ENCODE results near the gene EFNA3. TPM values are rescaled to one million over a fixed set of nuclear protein-coding genes. Genes with fewer than 3 reads are reported as not detected.
"Not testable (repeated sequence)": the region's sequence is repeated elsewhere in the genome, so short reads cannot be mapped to it uniquely, and the experiment has no call there.

Gene EFNA3
- polyA plus RNA-seq, 4 donors = 2.0 to 7.0 (median 5.4) TPM

DNA sequence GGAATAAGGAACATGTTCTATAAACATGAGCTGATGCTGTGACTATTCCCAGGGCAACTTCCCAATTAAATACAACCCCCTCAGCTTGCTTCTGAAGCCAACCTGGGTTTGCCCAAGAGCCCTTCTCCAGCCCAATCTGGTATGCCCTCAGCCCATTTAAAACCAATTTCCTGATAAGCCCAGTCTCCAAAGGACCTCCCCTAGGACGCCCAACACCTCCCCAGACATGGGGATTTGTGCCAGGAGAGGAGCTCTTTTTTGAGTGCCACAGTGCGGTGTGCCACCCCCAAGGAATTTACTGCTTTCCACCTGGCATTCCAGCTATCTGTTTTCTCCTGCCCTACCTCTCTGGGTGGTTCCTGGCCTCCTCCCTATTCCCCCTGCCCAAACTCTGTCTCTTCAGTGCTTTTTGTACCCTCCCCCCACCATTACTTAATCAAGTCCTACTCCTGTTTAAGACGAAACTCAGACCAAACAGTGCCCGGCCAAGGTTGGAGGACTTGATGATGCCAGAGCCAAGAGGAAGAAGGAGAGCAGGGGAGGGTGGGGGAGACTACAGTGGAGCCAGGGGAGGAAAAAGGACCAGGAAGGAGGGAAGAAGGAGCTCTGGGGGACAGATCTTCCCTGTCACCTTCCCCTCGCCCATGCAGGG lies 37.6 kb downstream of the EFNA3 start:
- no peaks in the 10 kb centered on the region for H3K9me3 ChIP-seq (ENCODE audit: control insufficient read depth in 2 of 2, insufficient read depth in 1 of 2, low read depth in 1 of 2, low read length in 1 of 2)
- H3K36me3 ChIP-seq (ENCODE audit: control insufficient read depth in 3 of 3, insufficient read depth in 2 of 3, low read depth in 1 of 3, low read length in 3 of 3) = no peaks in the 10 kb centered on the region
- H3K4me1 ChIP-seq (ENCODE audit: control insufficient read depth in 3 of 3, insufficient read depth in 2 of 3, low read depth in 1 of 3, low read length in 2 of 3) = peaks cover 0 to 15% (median 5%) of the 10 kb centered on the region in 3 donors
- H3K27me3 ChIP-seq (ENCODE audit: control insufficient read depth in 3 of 3, insufficient read depth in 3 of 3, low read length in 3 of 3) = no peaks in the 10 kb centered on the region
- no peak overlapping the region for H3K27ac ChIP-seq (ENCODE audit: low read depth in 1 of 3, low read length in 2 of 3)
- DNase-seq = no peak
- no peak for FAIRE-seq
- WGBS, 3 donors = 34 to 71% (median 57%) methylated on average over 5 of the region's 5 CpGs
- no peak overlapping the region for H3K4me3 ChIP-seq (ENCODE audit: low read depth in 1 of 3, low read length in 3 of 3)

DNA sequence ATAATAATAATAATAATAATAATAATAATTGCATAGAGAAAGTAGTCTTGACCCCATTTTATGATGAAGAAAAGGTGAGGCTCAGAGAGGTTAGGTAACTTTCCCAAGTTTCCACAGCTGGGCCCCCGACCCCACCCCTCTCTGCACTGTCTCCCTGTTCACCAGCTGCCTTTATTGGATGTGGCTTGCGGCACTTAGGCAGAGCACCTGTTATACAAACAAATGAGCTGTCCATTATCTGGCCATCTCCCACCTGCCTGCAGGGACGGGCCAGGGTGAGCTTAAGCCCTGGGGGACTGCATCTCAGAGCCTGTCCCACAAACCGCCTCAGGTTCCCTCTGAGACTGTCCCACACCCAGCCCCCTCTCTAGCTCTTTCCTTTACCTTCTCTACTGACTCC lies 39.0 kb downstream of the EFNA3 start:
- DNase-seq (peak; percentile 15 to 30), FAIRE-seq (no peak)
- H3K4me1 ChIP-seq (ENCODE audit: control insufficient read depth in 3 of 3, insufficient read depth in 2 of 3, low read depth in 1 of 3, low read length in 2 of 3) = peaks cover 0 to 10% (median 5%) of the 10 kb centered on the region in 3 donors
- no peak overlapping the region for H3K4me3 ChIP-seq (ENCODE audit: low read depth in 1 of 3, low read length in 3 of 3)
- no peaks in the 10 kb centered on the region for H3K9me3 ChIP-seq (ENCODE audit: control insufficient read depth in 2 of 2, insufficient read depth in 1 of 2, low read depth in 1 of 2, low read length in 1 of 2)
- H3K27me3 ChIP-seq (ENCODE audit: control insufficient read depth in 3 of 3, insufficient read depth in 3 of 3, low read length in 3 of 3) = no peaks in the 10 kb centered on the region
- no peaks in the 10 kb centered on the region for H3K36me3 ChIP-seq (ENCODE audit: control insufficient read depth in 3 of 3, insufficient read depth in 2 of 3, low read depth in 1 of 3, low read length in 3 of 3)
- H3K27ac ChIP-seq (ENCODE audit: low read depth in 1 of 3, low read length in 2 of 3) = no peak overlapping the region
- WGBS, 3 donors = 22 to 49% (median 28%) methylated on average over 4 of the region's 4 CpGs

GRCh38 chr1:155118090-155118489 lies 39.5 kb downstream of the EFNA3 start:
- WGBS, 3 donors = 76 to 86% (median 85%) methylated on average over 7 of the region's 7 CpGs
- not testable (repeated sequence) for H3K27ac ChIP-seq (ENCODE audit: low read depth in 1 of 3, low read length in 2 of 3); DNase-seq; H3K4me3 ChIP-seq (ENCODE audit: low read depth in 1 of 3, low read length in 3 of 3); H3K27me3 ChIP-seq (ENCODE audit: control insufficient read depth in 3 of 3, insufficient read depth in 3 of 3, low read length in 3 of 3); H3K9me3 ChIP-seq (ENCODE audit: control insufficient read depth in 2 of 2, insufficient read depth in 1 of 2, low read depth in 1 of 2, low read length in 1 of 2); FAIRE-seq; H3K36me3 ChIP-seq (ENCODE audit: control insufficient read depth in 3 of 3, insufficient read depth in 2 of 3, low read depth in 1 of 3, low read length in 3 of 3)
- H3K4me1 ChIP-seq (ENCODE audit: control insufficient read depth in 3 of 3, insufficient read depth in 2 of 3, low read depth in 1 of 3, low read length in 2 of 3) = peaks cover 0 to 10% (median 5%) of the 10 kb centered on the region in 3 donors

GRCh38 chr1:155120253-155120652 lies 41.6 kb downstream of the EFNA3 start:
- peak overlapping the region in 1 of 3 donors; percentile 27 for H3K27ac ChIP-seq (ENCODE audit: low read depth in 1 of 3, low read length in 2 of 3)
- DNase-seq = peak; percentile 30 to 34
- H3K36me3 ChIP-seq (ENCODE audit: control insufficient read depth in 3 of 3, insufficient read depth in 2 of 3, low read depth in 1 of 3, low read length in 3 of 3) = no peaks in the 10 kb centered on the region
- no peaks in the 10 kb centered on the region for H3K9me3 ChIP-seq (ENCODE audit: control insufficient read depth in 2 of 2, insufficient read depth in 1 of 2, low read depth in 1 of 2, low read length in 1 of 2)
- H3K27me3 ChIP-seq (ENCODE audit: control insufficient read depth in 3 of 3, insufficient read depth in 3 of 3, low read length in 3 of 3) = no peaks in the 10 kb centered on the region
- H3K4me3 ChIP-seq (ENCODE audit: low read depth in 1 of 3, low read length in 3 of 3) = no peak overlapping the region
- peaks cover 0 to 26% (median 11%) of the 10 kb centered on the region in 3 donors for H3K4me1 ChIP-seq (ENCODE audit: control insufficient read depth in 3 of 3, insufficient read depth in 2 of 3, low read depth in 1 of 3, low read length in 2 of 3)
- FAIRE-seq = no peak
- 36 to 59% (median 37%) methylated on average over 6 of the region's 6 CpGs for WGBS, 3 donors

- no peaks in the 10 kb centered on the region for H3K36me3 ChIP-seq (ENCODE audit: control insufficient read depth in 3 of 3, insufficient read depth in 2 of 3, low read depth in 1 of 3, low read length in 3 of 3)
- FAIRE-seq = no peak
- WGBS, 3 donors = 75 to 90% (median 76%) methylated on average over 2 of the region's 2 CpGs
- DNase-seq = no peak
- no peaks in the 10 kb centered on the region for H3K9me3 ChIP-seq (ENCODE audit: control insufficient read depth in 2 of 2, insufficient read depth in 1 of 2, low read depth in 1 of 2, low read length in 1 of 2)
- no peak overlapping the region for H3K27ac ChIP-seq (ENCODE audit: low read depth in 1 of 3, low read length in 2 of 3)
- no peak overlapping the region for H3K4me3 ChIP-seq (ENCODE audit: low read depth in 1 of 3, low read length in 3 of 3)
- H3K4me1 ChIP-seq (ENCODE audit: control insufficient read depth in 3 of 3, insufficient read depth in 2 of 3, low read depth in 1 of 3, low read length in 2 of 3) = peaks cover 0 to 36% (median 11%) of the 10 kb centered on the region in 3 donors
- H3K27me3 ChIP-seq (ENCODE audit: control insufficient read depth in 3 of 3, insufficient read depth in 3 of 3, low read length in 3 of 3) = peaks cover 0 to 6% (median 0%) of the 10 kb centered on the region in 3 donors
These were observed 42.6 kb downstream of the EFNA3 start for GRCh38 chr1:155121249-155121648.

DNA sequence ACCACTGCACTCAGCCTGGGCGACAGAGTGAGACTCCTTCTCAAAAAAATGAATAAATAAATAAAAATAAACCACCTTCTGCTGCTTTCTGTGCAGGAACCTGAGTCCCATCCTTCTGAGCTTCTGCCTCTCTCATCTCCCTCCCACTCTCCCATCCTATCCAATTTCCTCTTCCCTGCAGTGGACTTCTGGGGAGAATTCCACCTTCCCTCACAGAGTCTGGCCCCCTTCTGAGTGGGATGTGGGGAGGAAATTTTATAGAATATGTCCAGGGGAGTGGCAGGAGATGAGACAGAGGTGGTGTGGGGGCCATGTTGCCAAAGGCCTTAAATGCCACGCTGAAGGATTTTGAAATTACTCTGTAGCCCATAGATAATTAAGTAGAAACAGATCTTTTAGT lies 43.7 kb downstream of the EFNA3 start:
- Histone ChIP-seq H3K4me3 (ENCODE audit: low read depth in 1 of 3, low read length in 3 of 3) (no peak overlapping the region), H3K9me3 (ENCODE audit: control insufficient read depth in 2 of 2, insufficient read depth in 1 of 2, low read depth in 1 of 2, low read length in 1 of 2) (no peaks in the 10 kb centered on the region), H3K36me3 (ENCODE audit: control insufficient read depth in 3 of 3, insufficient read depth in 2 of 3, low read depth in 1 of 3, low read length in 3 of 3) (no peaks in the 10 kb centered on the region), H3K27ac (ENCODE audit: low read depth in 1 of 3, low read length in 2 of 3) (no peak overlapping the region), H3K27me3 (ENCODE audit: control insufficient read depth in 3 of 3, insufficient read depth in 3 of 3, low read length in 3 of 3) (peaks cover 0 to 6% (median 0%) of the 10 kb centered on the region in 3 donors), H3K4me1 (ENCODE audit: control insufficient read depth in 3 of 3, insufficient read depth in 2 of 3, low read depth in 1 of 3, low read length in 2 of 3) (peaks cover 0 to 46% (median 11%) of the 10 kb centered on the region in 3 donors)
- 69 to 95% (median 81%) methylated on average over 2 of the region's 2 CpGs for WGBS, 3 donors
- FAIRE-seq (no peak), DNase-seq (no peak)

- no peak for FAIRE-seq
- Histone ChIP-seq H3K9me3 (ENCODE audit: control insufficient read depth in 2 of 2, insufficient read depth in 1 of 2, low read depth in 1 of 2, low read length in 1 of 2) (no peaks in the 10 kb centered on the region), H3K27me3 (ENCODE audit: control insufficient read depth in 3 of 3, insufficient read depth in 3 of 3, low read length in 3 of 3) (peaks cover 0 to 6% (median 0%) of the 10 kb centered on the region in 3 donors), H3K4me3 (ENCODE audit: low read depth in 1 of 3, low read length in 3 of 3) (no peak overlapping the region), H3K36me3 (ENCODE audit: control insufficient read depth in 3 of 3, insufficient read depth in 2 of 3, low read depth in 1 of 3, low read length in 3 of 3) (no peaks in the 10 kb centered on the region), H3K4me1 (ENCODE audit: control insufficient read depth in 3 of 3, insufficient read depth in 2 of 3, low read depth in 1 of 3, low read length in 2 of 3) (peaks cover 0 to 47% (median 11%) of the 10 kb centered on the region in 3 donors), H3K27ac (ENCODE audit: low read depth in 1 of 3, low read length in 2 of 3) (peak overlapping the region in 1 of 3 donors; percentile 24)
- peak; percentile 8 to 38 for DNase-seq
- WGBS, 3 donors = 39 to 52% (median 52%) methylated on average over 4 of the region's 4 CpGs
These were observed 45.2 kb downstream of the EFNA3 start for GRCh38 chr1:155123801-155124200.

DNA sequence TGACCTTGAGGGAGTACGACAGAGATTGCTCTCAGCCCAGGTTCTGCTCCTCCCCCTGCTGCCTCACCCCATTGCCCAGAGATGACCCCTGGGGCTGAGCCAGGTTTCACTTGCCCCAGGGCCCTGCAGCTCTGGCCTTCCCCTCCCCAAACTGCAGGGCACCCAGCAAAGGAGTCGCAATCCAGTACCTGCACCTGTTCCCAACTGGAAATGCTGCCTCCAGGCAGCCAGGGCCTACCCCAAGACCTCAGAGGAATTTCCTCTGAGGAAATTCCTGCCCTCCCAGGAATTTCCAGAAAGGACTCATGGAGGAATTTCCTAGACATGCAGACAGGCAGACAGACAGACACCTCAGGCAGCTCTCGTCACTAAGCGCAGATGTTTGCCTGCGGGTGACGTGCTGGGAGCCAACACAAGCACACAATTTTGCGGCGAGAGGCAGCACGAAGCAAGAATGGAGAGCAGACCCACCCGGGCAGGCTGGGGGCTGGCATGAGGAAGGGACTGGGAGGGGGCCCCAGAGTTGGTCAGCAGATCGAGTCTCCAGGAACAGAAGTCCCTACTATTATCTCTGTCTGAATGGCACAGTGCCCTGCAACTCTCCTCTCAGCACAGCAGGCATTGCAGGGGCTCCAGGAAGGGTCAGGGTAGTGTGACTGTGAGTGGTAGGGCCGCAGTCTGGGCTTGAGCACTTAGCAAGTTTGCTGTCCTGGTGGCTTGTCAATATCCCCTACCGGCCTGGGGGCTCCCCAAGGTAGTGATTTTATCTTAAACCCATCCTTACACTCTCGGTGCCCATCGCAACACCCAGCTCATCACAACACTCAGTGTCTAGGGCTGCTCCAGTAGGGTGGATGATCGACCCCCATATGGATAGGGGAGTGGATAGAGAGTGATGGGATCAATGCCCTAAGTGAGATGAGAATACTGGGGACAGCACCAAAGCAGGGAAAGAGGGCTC lies 46.1 kb downstream of the EFNA3 start:
- H3K9me3 ChIP-seq (ENCODE audit: control insufficient read depth in 2 of 2, insufficient read depth in 1 of 2, low read depth in 1 of 2, low read length in 1 of 2) = no peaks in the 10 kb centered on the region
- no peak for FAIRE-seq
- peaks cover 0 to 47% (median 11%) of the 10 kb centered on the region in 3 donors for H3K4me1 ChIP-seq (ENCODE audit: control insufficient read depth in 3 of 3, insufficient read depth in 2 of 3, low read depth in 1 of 3, low read length in 2 of 3)
- H3K4me3 ChIP-seq (ENCODE audit: low read depth in 1 of 3, low read length in 3 of 3) = no peak overlapping the region
- H3K27ac ChIP-seq (ENCODE audit: low read depth in 1 of 3, low read length in 2 of 3) = peak overlapping the region; percentile 89 to 98 (median 96)
- WGBS, 3 donors = 63 to 77% (median 71%) methylated on average over 16 of the region's 16 CpGs
- H3K36me3 ChIP-seq (ENCODE audit: control insufficient read depth in 3 of 3, insufficient read depth in 2 of 3, low read depth in 1 of 3, low read length in 3 of 3) = peaks cover 0 to 6% (median 0%) of the 10 kb centered on the region in 3 donors
- DNase-seq = peak; percentile 38 to 57
- H3K27me3 ChIP-seq (ENCODE audit: control insufficient read depth in 3 of 3, insufficient read depth in 3 of 3, low read length in 3 of 3) = peaks cover 0 to 6% (median 0%) of the 10 kb centered on the region in 3 donors

All from small intestine (tissue), 7 donors.